MM.1S (cell line): Measurements from ENCODE around the gene SYNPO2.

Experiments
- DNase-seq: peaks from one replicate; pipeline ENCODE4 v3.0.0-alpha.2; 2015
- H2AFZ ChIP-seq: fragments of 300-600 bp; sonication (generic); 2 replicates; pipeline ENCODE4 v1.6.0; 2016; ENCODE audit warnings: antibody characterized with exemption, low read length
- H3F3A ChIP-seq: fragments of 300-600 bp; sonication (generic); 2 replicates; pipeline ENCODE4 v1.6.1; 2016; ENCODE audit warnings: mild to moderate bottlenecking, antibody characterized with exemption, low read length, moderate library complexity, mixed read lengths; ENCODE audit not compliant: insufficient read depth
- H3K27ac ChIP-seq: fragments of 300-600 bp; sonication (generic); 2 replicates; pipeline ENCODE4 v1.5.1; 2016; ENCODE audit warnings: mild to moderate bottlenecking, low read length
- H3K27me3 ChIP-seq: fragments of 300-600 bp; sonication (generic); replicated peaks from 2 replicates; pipeline ENCODE4 v1.6.0; 2016; ENCODE audit warnings: low read length; ENCODE audit not compliant: insufficient read depth
- H3K36me3 ChIP-seq: fragments of 300-600 bp; sonication (generic); replicated peaks from 2 replicates; pipeline ENCODE4 v1.6.1; 2016; ENCODE audit warnings: mild to moderate bottlenecking, low read length, mixed read lengths; ENCODE audit not compliant: insufficient read depth
- H3K4me1 ChIP-seq: fragments of 300-600 bp; sonication (generic); 2 replicates; pipeline ENCODE4 v1.6.1; 2016; ENCODE audit warnings: low read length, mixed read lengths
- H3K4me2 ChIP-seq: fragments of 300-600 bp; sonication (generic); 2 replicates; pipeline ENCODE4 v1.6.0; 2016; ENCODE audit warnings: low read depth, low read length
- H3K4me3 ChIP-seq: fragments of 300-600 bp; sonication (generic); 2 replicates; pipeline ENCODE4 v1.5.1; 2016; ENCODE audit warnings: low read length, mixed read lengths
- H3K79me2 ChIP-seq: fragments of 300-600 bp; sonication (generic); 2 replicates; pipeline ENCODE4 v1.6.1; 2016; ENCODE audit warnings: mixed run types, low read length, mixed read lengths
- H3K9ac ChIP-seq: fragments of 300-600 bp; sonication (generic); 2 replicates; pipeline ENCODE4 v1.6.1; 2016; ENCODE audit warnings: low read length, mixed read lengths
- H3K9me2 ChIP-seq: fragments of 300-600 bp; sonication (generic); replicated peaks from 2 replicates; pipeline ENCODE4 v1.6.1; 2016; ENCODE audit warnings: mild to moderate bottlenecking, low read length, mixed read lengths; ENCODE audit not compliant: insufficient read depth
- H3K9me3 ChIP-seq: fragments of 300-600 bp; sonication (generic); replicated peaks from 2 replicates; pipeline ENCODE4 v1.6.1; 2016; ENCODE audit warnings: mild to moderate bottlenecking, low read length, mixed read lengths; ENCODE audit not compliant: insufficient read depth
- H4K20me1 ChIP-seq: fragments of 300-600 bp; sonication (generic); 2 replicates; pipeline ENCODE4 v1.6.1; 2016; ENCODE audit warnings: mild to moderate bottlenecking, low read length, moderate library complexity, mixed read lengths; ENCODE audit not compliant: insufficient read depth
- CTCF ChIP-seq: fragments of 300-600 bp; sonication (generic); IDR thresholded peaks from 2 replicates; pipeline ENCODE4 v1.5.1; 2016; ENCODE audit warnings: antibody characterized with exemption, low read length, mixed read lengths
- EZH2 ChIP-seq: fragments of 300-600 bp; sonication (generic); optimal IDR thresholded peaks from 2 replicates; pipeline ENCODE3; 2017; ENCODE audit warnings: low read depth, mild to moderate bottlenecking, antibody characterized with exemption, low read length, mixed read lengths
- EZH2phosphoT487 ChIP-seq: fragments of 300-600 bp; sonication (generic); IDR thresholded peaks from 2 replicates; pipeline ENCODE4 v1.6.1; 2018; ENCODE audit warnings: antibody characterized with exemption, low read length

Gene SYNPO2

GRCh38 chr4:118911238-118911703, 22.6 kb downstream of the SYNPO2 start:
- TF ChIP-seq EZH2 (no peak), EZH2phosphoT487 (no peak), CTCF (no peak)
- Histone ChIP-seq H3K36me3 (no peaks in the 10 kb centered on the region), H3K4me2 (no peak overlapping the region), H3K27ac (no peak overlapping the region), H2AFZ (no peak overlapping the region), H3K9me2 (no peaks in the 10 kb centered on the region), H3K9me3 (no peaks in the 10 kb centered on the region), H3F3A (no peaks in the 10 kb centered on the region), H3K4me3 (no peak overlapping the region), H3K27me3 (no peaks in the 10 kb centered on the region), H4K20me1 (no peaks in the 10 kb centered on the region), H3K4me1 (no peaks in the 10 kb centered on the region), H3K79me2 (no peaks in the 10 kb centered on the region), H3K9ac (no peak overlapping the region)
- no peak for DNase-seq

GRCh38 chr4:118915468-118915867, 26.8 kb downstream of the SYNPO2 start:
- Histone ChIP-seq H4K20me1 (no peaks in the 10 kb centered on the region), H3F3A (no peaks in the 10 kb centered on the region)

DNA sequence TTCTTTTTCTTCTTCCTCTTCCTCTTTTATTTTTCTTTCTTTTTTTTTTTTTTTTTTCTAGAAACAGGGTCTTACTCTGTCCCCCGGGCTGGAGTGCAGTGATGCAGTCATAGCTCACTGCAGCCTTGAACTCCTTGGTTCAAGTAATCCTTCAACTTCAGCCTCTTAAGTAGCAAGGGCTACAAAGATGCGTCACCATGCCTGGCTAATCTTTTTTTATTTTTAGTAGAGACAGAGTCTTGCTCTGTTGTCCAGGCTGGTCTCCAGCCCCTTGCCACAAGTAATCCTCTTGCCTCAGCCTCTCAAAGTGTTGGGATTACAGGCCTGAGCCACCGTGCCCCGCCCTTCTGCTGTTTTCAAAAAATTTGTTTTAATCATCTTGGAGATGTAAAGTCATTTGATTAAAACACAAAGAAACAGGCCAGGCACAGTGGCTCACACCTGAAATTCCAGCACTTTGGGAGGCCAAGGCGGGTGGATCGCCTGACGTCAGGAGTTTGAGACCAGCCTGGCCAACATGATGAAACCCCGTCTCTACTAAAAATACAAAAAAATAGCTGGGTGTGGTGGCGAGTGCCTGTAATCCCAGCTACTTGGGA, 28.1 kb downstream of the SYNPO2 start:
- Histone ChIP-seq H3K9me3 (no peaks in the 10 kb centered on the region), H3F3A (no peaks in the 10 kb centered on the region), H3K36me3 (no peaks in the 10 kb centered on the region), H3K4me1 (no peaks in the 10 kb centered on the region), H3K4me3 (no peak overlapping the region), H4K20me1 (no peaks in the 10 kb centered on the region), H3K27ac (no peak overlapping the region), H3K9ac (no peak overlapping the region), H3K27me3 (no peaks in the 10 kb centered on the region), H3K9me2 (no peaks in the 10 kb centered on the region), H3K4me2 (no peak overlapping the region), H2AFZ (no peak overlapping the region), H3K79me2 (no peaks in the 10 kb centered on the region)
- no peak for DNase-seq
- no peak for TF ChIP-seq EZH2phosphoT487
- no peak for TF ChIP-seq EZH2

More at GRCh38 chr4:118915468-118915867, 26.8 kb downstream of the SYNPO2 start:
- no peak overlapping the region for H3K4me2 ChIP-seq
- H3K27me3 ChIP-seq: no peaks in the 10 kb centered on the region
- H3K9ac ChIP-seq: no peak overlapping the region
- no peak overlapping the region for H3K27ac ChIP-seq
- TF ChIP-seq EZH2phosphoT487: no peak
- TF ChIP-seq CTCF: no peak
- no peak for TF ChIP-seq EZH2
- no peak for DNase-seq
- no peaks in the 10 kb centered on the region for H3K9me3 ChIP-seq
- no peaks in the 10 kb centered on the region for H3K4me1 ChIP-seq
- no peaks in the 10 kb centered on the region for H3K79me2 ChIP-seq
- no peaks in the 10 kb centered on the region for H3K36me3 ChIP-seq
- no peak overlapping the region for H3K4me3 ChIP-seq
- H2AFZ ChIP-seq: no peak overlapping the region
- no peaks in the 10 kb centered on the region for H3K9me2 ChIP-seq

DNA sequence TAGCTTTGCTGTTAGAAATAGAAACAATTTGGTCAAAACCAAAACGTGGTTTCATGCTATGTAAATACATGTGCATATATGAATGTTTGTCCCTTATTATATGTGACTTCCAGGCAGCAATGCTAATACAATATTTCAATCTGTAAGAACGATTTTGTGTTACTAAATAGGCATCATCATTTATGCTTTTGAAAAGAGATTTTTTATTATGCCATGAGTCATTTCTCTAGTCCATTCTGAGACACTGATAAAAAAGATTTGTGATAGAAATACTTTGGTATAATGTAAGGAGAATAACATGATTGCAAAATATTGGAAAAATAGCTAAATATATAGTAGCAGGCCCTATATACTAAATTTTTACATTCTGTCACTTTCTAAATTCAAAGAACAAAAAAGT, 28.9 kb downstream of the SYNPO2 start:
- DNase-seq: no peak
- H3K4me3 ChIP-seq: no peak overlapping the region
- no peaks in the 10 kb centered on the region for H3K4me1 ChIP-seq
- no peaks in the 10 kb centered on the region for H3K79me2 ChIP-seq
- H4K20me1 ChIP-seq: no peaks in the 10 kb centered on the region
- no peak overlapping the region for H3K27ac ChIP-seq
- H3K9me3 ChIP-seq: no peaks in the 10 kb centered on the region
- H3K9ac ChIP-seq: no peak overlapping the region
- H3K27me3 ChIP-seq: no peaks in the 10 kb centered on the region
- TF ChIP-seq CTCF: no peak
- TF ChIP-seq EZH2phosphoT487: no peak
- no peak for TF ChIP-seq EZH2
- no peaks in the 10 kb centered on the region for H3F3A ChIP-seq
- H3K9me2 ChIP-seq: no peaks in the 10 kb centered on the region
- H3K4me2 ChIP-seq: no peak overlapping the region
- no peak overlapping the region for H2AFZ ChIP-seq
- no peaks in the 10 kb centered on the region for H3K36me3 ChIP-seq
